HG03280 (cell line): ENCODE measurements around the gene GRIK2.

Experiments used
- ATAC-seq: cut with Tn5 transposase; IDR thresholded peaks from one replicate; pipeline ENCODE4 v1.9.1; 2021; ENCODE audit warnings: mild to moderate bottlenecking, moderate library complexity; ENCODE audit not compliant: unreplicated experiment

GRIK2 gene

GRCh38 chr6:101851911-101852310 lies 458.4 kb downstream of the GRIK2 start:
- ATAC-seq: no peak

- no peak for ATAC-seq
Observed at GRCh38 chr6:101853231-101854085, 459.9 kb downstream of the GRIK2 start.

DNA sequence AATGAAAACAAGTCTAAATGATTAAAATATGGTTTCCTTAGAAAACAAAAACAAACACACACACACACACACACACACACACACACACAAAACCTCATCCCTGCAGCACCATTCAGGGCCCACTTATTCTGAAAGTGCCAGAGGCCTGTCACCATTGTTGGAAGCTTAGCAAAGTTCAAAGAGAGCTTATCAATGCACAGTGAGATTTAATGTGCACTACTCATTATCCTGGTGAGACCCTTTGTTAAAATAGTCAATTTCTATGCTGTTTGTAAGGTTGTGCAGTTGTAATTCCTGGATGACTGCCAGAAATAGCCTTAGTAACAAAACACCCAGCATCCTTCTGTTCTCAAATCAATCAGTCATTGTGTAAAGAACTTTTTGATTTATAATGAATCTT lies 482.9 kb downstream of the GRIK2 start:
- ATAC-seq: no peak

DNA sequence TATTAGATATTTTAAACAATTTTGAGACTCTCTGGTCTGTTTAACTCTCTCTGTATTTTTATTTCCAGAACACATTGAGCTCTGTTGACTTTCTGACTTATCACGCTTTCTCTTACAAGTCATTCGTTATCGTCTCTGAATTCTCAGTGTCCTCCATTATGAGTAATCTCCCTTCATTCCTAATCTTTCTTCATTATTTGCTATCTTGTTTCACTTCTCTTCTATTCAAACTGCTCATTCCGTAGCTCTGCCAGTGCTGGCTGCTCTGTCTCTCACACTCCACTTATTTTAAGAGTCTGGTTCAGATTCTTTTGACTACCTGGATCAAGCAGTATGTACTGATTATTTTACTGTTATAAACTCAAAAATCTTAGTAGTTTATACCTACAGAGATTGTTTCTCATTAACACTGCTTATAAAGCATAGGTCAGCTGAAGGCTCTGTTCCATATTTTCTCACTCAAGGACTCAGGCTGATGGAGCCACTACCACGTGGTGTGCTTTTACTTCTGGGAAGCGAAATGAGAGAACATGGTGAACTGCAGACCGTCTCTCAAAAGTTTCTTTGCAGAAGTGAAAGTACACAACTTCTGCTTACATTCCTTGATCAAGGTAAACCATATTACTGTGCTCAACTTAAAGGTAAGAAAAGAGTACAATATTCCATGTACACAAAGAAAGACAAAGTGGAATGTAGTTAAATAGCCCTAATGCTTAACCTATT lies 485.2 kb downstream of the GRIK2 start:
- ATAC-seq: no peak

DNA sequence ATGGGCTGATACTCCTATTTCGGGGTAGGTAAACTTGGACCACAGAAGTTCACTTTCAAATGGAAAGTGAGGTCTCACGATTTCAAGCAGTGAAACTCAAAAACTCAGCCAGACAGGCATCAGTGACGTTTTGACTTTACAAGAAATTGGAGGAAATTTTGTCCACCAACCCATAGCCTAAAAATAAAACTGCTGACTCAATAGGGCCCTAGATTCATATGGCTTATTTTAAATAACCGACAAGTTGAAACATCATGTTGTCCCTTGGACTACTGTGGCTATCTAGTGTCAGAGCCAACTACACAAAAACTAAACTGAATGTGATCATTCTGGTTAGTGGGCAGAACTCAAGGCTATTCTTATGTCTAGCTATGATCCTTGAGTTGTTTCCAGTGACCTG lies 486.3 kb downstream of the GRIK2 start:
- ATAC-seq: no peak

DNA sequence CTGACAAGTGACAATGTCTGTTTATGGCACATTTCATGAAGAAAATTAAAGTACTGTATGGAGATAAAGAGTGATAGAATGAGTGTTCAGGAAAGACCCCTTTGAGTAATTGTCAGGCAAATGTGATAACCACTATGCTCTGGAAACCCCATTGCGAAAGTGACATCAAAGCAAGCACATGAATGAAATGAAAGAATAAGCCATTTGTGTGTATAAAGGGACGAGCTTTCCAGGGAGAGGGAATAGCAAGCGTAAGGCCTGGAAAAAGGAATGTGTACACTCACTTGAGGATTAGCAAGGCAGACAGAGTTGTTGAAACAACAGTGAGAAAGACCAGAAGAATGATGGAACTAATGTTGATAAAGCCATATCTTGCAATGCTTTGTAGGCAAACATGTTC lies 490.0 kb downstream of the GRIK2 start:
- ATAC-seq: no peak

DNA sequence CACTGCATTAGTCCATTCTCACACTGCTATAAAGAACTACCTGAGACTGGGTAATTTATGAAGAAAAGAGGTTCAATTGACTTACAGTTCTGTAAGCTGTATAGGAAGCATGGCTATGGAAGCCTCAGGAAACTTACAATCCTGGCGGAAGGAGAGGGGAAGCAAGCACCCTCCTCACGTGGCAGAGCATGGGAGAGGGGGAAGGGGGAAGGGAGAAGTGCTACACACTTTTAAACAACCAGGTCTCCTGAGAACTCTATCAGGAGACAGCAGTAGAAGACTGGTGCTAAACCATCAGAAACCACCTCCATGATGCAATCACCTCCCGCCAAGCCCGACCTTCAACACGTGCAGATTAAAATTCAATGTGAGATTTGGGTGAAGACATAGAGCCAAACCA lies 494.0 kb downstream of the GRIK2 start:
- ATAC-seq: no peak

GRCh38 chr6:101907356-101908217 lies 514.1 kb downstream of the GRIK2 start:
- ATAC-seq: no peak

GRCh38 chr6:101909366-101909765 lies 515.9 kb downstream of the GRIK2 start:
- no peak for ATAC-seq

- no peak for ATAC-seq
Observed at GRCh38 chr6:101912311-101912710, 518.8 kb downstream of the GRIK2 start.

GRCh38 chr6:101918471-101918870 lies 525.0 kb downstream of the GRIK2 start:
- no peak for ATAC-seq

GRCh38 chr6:101921829-101922450 lies 528.4 kb downstream of the GRIK2 start:
- ATAC-seq: no peak

DNA sequence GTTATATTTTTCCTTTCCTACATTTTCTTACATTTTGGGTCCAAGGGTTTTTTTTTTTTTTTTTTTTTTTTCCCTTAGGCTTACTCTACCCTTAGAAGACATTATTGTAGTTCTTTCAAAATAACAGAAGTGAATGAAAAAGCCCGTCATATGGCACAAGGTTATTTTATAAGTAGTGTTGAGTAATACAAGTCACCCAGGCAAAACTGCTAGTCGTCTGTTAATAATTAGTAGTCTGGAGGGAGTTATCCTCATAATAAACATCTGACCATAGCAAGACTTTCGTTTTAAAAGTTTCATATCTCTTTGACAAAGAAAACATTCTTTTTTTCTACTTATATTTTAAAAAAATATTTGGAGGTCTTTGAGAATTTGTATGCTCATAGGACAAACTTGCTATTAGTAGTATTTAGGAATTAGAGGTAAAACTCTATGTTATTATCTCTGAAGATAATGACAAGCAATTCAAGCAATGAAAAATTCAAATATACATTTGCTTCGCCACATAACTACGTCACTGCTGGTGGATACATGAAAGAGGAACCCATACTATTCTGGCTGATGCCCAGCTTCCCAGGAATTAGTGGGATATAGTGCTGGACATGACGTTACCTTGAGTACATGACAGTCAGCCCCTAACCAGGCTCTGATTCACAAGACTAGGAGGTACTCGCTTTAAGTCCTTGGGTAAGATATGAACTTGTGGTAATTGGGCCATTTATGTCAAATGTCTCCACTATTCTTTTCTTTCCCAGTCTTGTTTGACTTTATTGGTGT lies 532.8 kb downstream of the GRIK2 start:
- no peak for ATAC-seq

DNA sequence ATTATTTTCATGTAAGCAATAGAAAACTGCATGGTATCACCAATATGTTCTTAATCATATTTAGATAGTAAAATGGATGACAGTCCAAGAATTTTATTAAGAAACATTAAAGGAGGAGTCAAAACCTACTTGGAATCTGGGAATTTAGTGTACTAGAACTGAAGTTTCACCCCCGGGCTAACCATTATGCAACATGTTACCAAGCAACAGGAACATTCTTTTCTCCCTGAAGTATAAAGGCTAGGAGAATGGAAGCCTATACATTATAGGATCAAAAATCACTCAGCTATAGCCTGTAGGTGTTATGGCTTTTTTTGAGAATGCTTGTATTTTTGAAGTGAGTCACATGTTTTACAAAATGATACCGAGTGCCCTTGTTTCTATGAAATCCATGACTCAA lies 538.3 kb downstream of the GRIK2 start:
- ATAC-seq: no peak

DNA sequence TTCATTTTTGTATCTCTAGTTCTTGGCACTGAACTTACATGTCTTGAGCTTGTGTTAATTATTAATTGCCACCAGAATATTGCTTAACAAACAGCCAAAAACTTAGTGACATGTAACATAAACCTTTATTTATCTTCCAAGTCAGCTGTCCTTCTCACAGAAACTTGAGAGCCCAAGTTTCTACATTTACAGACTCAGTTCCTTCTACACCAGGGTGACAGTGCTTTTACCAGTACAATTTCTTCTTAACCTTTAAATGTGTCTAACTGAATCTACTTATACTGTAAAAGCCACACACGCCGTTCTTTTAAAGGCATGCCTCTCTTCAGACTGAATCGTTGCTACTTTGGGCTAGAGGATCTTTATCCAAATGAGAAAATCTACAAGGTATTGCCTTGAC lies 539.2 kb downstream of the GRIK2 start:
- ATAC-seq: no peak

DNA sequence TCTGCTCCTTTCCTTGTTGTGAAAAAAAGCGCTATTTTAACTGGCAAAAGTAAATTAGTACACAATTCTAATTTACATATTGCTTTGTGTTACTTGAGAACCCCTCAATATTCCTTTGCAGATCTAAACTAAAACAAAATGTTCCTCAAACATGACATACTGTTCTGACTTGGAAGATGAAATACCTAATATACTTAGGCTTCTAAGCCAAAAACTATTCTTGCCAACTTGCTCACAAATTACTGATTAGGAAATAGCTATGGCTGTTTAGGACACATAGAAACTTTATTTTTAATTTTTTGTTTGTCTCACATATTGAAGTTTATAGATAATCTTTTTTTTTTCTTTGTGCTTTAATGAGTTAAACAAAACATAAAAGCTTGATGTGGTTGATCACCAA lies 542.2 kb downstream of the GRIK2 start:
- ATAC-seq: no peak

GRCh38 chr6:101936516-101936915 lies 543.0 kb downstream of the GRIK2 start:
- ATAC-seq: no peak

DNA sequence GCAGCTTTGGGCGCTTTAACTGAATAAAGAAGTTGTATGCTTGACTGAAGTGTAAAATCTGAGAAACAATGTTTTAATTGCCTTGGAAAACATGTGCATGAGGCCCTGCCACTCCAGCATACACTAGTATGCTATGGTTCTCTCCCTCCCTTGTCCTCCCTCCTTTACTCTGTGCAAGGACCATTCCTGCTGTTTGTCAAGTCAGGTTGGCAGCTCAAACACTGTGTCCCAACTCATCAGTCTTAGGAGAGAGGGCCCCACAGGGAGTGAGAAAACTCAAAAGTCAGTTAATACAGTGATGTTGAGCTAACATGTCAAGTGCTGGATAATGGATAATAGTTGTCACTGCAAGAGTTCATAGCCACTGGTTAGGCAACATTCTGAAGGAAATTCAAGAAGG lies 543.6 kb downstream of the GRIK2 start:
- no peak for ATAC-seq

GRCh38 chr6:101940391-101940790 lies 546.9 kb downstream of the GRIK2 start:
- no peak for ATAC-seq

DNA sequence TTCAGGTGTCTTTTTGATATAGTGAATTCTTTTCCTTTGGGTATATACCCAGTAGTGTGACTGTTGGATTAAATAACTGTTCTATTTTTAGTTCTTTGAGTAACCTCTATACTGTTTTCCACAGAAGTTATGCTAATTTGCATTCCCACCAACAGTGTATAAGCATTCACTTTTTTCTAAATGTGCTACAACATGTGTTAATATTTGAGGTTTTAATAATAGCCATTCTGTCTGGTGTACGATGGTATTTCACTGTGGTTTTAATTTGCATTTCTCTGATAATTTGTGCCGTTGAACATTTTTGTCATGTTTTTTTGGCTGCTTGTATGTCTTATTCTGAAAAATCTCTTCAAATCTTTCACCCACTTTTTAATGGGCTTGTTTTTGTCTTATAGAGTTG lies 563.5 kb downstream of the GRIK2 start:
- ATAC-seq: no peak
